Measurements from ENCODE around the gene DIAPH1. TPM values are rescaled to one million over a fixed set of nuclear protein-coding genes. Genes with fewer than 3 reads are reported as not detected.

DIAPH1 gene
- total RNA-seq, 1 donor from 2014 or later: 136 TPM

DNA sequence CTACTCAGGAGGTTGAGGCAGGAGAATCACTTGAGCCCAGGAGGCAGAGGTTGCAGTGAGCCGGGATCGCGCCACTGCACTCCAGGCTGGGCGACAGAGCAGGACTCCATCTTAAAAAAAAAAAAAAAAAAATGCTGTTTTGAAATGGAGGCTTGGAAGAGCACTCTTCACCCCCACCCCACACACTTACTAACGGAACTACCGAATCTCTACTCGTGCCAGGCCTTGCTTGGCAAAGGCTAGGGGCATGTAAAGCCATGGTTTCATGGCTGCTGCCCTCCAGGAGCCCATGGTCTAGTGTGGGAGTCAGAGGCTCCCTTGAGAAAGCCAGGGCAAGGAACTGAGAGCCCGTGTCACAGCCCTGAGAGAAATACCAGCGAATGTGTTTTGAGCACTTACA lies 108.6 kb downstream of the DIAPH1 start:
- peak overlapping the region; percentile 56 for H3K27ac Mint-ChIP-seq
- ATAC-seq (ENCODE audit: low read depth) (no peak), DNase-seq (no peak)
- H3K4me3 Mint-ChIP-seq: peak overlapping the region; percentile 32
- no peak for TF ChIP-seq CTCF (IDR thresholded peaks at IDR 0.05)
- H3K9me3 Mint-ChIP-seq: no peaks in the 10 kb centered on the region
- H3K36me3 Mint-ChIP-seq (ENCODE audit: low read depth): peaks cover 11% of the 10 kb centered on the region
- ChIA-PET CTCF (interaction anchor here (1.0 to 1.5 kb wide), 3 partner anchors 13 to 89 kb away, joined by 3 to 6 read pairs (median 4); partner anchors contain the start of genes PCDHGA11 and PCDHGA12), POLR2A (interaction anchor here (0.7 to 5.3 kb wide), 2 partner anchors 46 to 190 kb away, joined by 6 to 24 read pairs; partner anchors contain the start of gene TAF7)
- H3K27me3 Mint-ChIP-seq: no peaks in the 10 kb centered on the region
- peaks cover 84% of the 10 kb centered on the region for H3K4me1 Mint-ChIP-seq
- intact Hi-C loops (cut with micrococcal nuclease): loop anchor here (2.0 to 5.0 kb wide), 2 partner anchors 33 to 107 kb away; partner anchors contain the start of gene DIAPH1

GRCh38 chr5:141508798-141509611 lies 109.8 kb downstream of the DIAPH1 start:
- peaks cover 4% of the 10 kb centered on the region for H3K36me3 Mint-ChIP-seq (ENCODE audit: low read depth)
- no peaks in the 10 kb centered on the region for H3K9me3 Mint-ChIP-seq
- ATAC-seq (ENCODE audit: low read depth): no peak
- POLR2A ChIA-PET: interaction anchor here (0.7 to 1.0 kb wide), 4 partner anchors 13 to 188 kb away, joined by 3 to 4 read pairs (median 3); partner anchors contain the start of gene TAF7
- peak overlapping the region; percentile 66 for H3K4me3 Mint-ChIP-seq
- peaks cover 74% of the 10 kb centered on the region for H3K4me1 Mint-ChIP-seq
- TF ChIP-seq CTCF (IDR thresholded peaks at IDR 0.05): no peak
- intact Hi-C loops (cut with micrococcal nuclease): no loop called here
- peak overlapping the region; percentile 50 for H3K27ac Mint-ChIP-seq
- DNase-seq: no peak
- H3K27me3 Mint-ChIP-seq: no peaks in the 10 kb centered on the region
- CTCF ChIA-PET: interaction anchor here (1.0 to 1.5 kb wide), 2 partner anchors 14 to 79 kb away, joined by 3 to 4 read pairs; partner anchors contain the start of gene PCDHGA12

- ATAC-seq (ENCODE audit: low read depth): no peak
These were observed 110.4 kb downstream of the DIAPH1 start for GRCh38 chr5:141508440-141508797.

DNA sequence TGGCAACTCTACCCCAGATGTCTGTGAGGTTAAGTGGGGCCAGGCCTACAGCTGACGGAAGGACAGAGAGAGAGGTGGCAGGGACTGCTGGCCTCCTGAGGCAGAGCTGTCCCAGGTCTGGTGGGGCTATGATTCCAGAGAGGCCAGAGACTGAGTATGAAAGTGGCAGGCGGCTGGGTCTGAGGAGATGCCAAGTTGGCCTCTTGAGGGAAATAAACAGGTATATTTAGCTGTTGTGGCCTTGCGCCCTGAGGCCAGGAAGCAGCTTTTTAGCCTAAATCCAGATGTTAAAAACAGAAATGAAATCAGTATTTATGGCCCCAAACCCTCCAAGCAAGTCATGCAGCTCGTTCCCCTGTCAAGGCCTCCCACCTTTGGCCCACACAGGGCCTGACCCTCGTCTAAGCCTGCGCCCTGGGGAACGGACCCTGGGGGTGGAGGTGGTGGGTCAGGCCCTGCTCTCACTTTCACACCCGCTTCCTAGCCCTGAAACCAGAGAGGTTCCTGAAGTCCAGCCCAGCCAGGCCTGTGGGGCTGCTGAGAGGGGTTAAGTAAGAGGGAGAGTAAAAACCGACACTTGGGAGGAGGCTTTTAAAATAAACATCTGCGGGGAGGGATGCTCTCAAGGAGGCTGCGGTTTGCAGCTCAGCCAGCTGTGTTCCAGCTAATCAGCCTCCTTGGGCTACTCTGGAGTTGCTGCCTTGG lies 111.3 kb downstream of the DIAPH1 start:
- CTCF ChIA-PET: interaction anchor here (0.9 kb wide), 1 partner anchor 94 kb away, joined by 4 read pairs; the partner anchor contains the start of gene PCDHGA10
- intact Hi-C loops (cut with micrococcal nuclease): loop anchor here (1.0 kb wide), 1 partner anchor 15 kb away; no protein-coding TSS in a partner anchor
- DNase-seq (no peak), ATAC-seq (ENCODE audit: low read depth) (no peak)
- H3K4me1 Mint-ChIP-seq: peaks cover 64% of the 10 kb centered on the region
- no peaks in the 10 kb centered on the region for H3K9me3 Mint-ChIP-seq
- peak overlapping the region; percentile 63 for H3K27ac Mint-ChIP-seq
- POLR2A ChIA-PET: interaction anchor here (1.1 to 1.4 kb wide), 2 partner anchors 14 to 17 kb away, joined by 3 read pairs; no protein-coding TSS in a partner anchor
- no peaks in the 10 kb centered on the region for H3K27me3 Mint-ChIP-seq
- no peaks in the 10 kb centered on the region for H3K36me3 Mint-ChIP-seq (ENCODE audit: low read depth)
- H3K4me3 Mint-ChIP-seq: peak overlapping the region; percentile 32
- TF ChIP-seq CTCF (IDR thresholded peaks at IDR 0.05): no peak

More at GRCh38 chr5:141508440-141508797, 110.4 kb downstream of the DIAPH1 start:
- H3K4me1 Mint-ChIP-seq: peaks cover 73% of the 10 kb centered on the region
- POLR2A ChIA-PET: interaction anchor here (0.9 to 1.4 kb wide), 4 partner anchors 15 to 23 kb away, joined by 3 read pairs; no protein-coding TSS in a partner anchor
- no peak for DNase-seq
- peaks cover 2% of the 10 kb centered on the region for H3K36me3 Mint-ChIP-seq (ENCODE audit: low read depth)
- H3K27me3 Mint-ChIP-seq: no peaks in the 10 kb centered on the region
- CTCF ChIA-PET: interaction anchor here (1.0 kb wide), 1 partner anchor 78 kb away, joined by 4 read pairs; the partner anchor contains the start of gene PCDHGA12
- no peak overlapping the region for H3K27ac Mint-ChIP-seq
- H3K4me3 Mint-ChIP-seq: peak overlapping the region; percentile 15
- no peaks in the 10 kb centered on the region for H3K9me3 Mint-ChIP-seq
- intact Hi-C loops (cut with micrococcal nuclease): no loop called here
- no peak for TF ChIP-seq CTCF (IDR thresholded peaks at IDR 0.05)

All from activated B cell treated with CpG ODN at 0.5 μM for 24 hours (primary cell).